Esophagus squamous epithelium (tissue), 4 donors: ENCODE results near the gene OGFRL1.

Experiments
- CTCF ChIP-seq, 6 experiments: fragments of 450-650 bp in 4 of 6; fragments of 200-600 bp in 2 of 6; sonication (generic) in 2 of 6; IDR thresholded peaks; one replicate each; pipeline ENCODE4 v1.5.1; 2016 to 2019; ENCODE audit warnings: antibody characterized with exemption in 6 of 6, mild to moderate bottlenecking in 4 of 6, moderate library complexity in 4 of 6
- POLR2A ChIP-seq, 4 donors: fragments of 450-650 bp; IDR thresholded peaks; one replicate each; pipeline ENCODE4 v1.6.1; 2017; ENCODE audit warnings: antibody characterized with exemption in 4 of 4, mild to moderate bottlenecking in 4 of 4, moderate library complexity in 3 of 4

- TF ChIP-seq POLR2A (IDR thresholded peaks at IDR 0.05) (no peak), CTCF (IDR thresholded peaks at IDR 0.05) (no peak)
Measured at GRCh38 chr6:71332012-71332411, 43.4 kb downstream of the OGFRL1 start.
